LNCAP (cell line): ENCODE measurements around the gene DAB2.

Experiments
- TF ChIP-seq, protein P1 (sequence below): fragments of 450-650 bp; IDR thresholded peaks from 2 replicates; pipeline ENCODE4 v1.5.1; 2017; ENCODE audit warnings: mild to moderate bottlenecking

DAB2 gene

GRCh38 chr5:39328731-39329130 lies 96.0 kb downstream of the DAB2 start:
- TF ChIP-seq, protein P1, sequence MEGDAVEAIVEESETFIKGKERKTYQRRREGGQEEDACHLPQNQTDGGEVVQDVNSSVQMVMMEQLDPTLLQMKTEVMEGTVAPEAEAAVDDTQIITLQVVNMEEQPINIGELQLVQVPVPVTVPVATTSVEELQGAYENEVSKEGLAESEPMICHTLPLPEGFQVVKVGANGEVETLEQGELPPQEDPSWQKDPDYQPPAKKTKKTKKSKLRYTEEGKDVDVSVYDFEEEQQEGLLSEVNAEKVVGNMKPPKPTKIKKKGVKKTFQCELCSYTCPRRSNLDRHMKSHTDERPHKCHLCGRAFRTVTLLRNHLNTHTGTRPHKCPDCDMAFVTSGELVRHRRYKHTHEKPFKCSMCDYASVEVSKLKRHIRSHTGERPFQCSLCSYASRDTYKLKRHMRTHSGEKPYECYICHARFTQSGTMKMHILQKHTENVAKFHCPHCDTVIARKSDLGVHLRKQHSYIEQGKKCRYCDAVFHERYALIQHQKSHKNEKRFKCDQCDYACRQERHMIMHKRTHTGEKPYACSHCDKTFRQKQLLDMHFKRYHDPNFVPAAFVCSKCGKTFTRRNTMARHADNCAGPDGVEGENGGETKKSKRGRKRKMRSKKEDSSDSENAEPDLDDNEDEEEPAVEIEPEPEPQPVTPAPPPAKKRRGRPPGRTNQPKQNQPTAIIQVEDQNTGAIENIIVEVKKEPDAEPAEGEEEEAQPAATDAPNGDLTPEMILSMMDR, result no peak

GRCh38 chr5:39323542-39323941 lies 101.2 kb downstream of the DAB2 start:
- TF ChIP-seq, protein P1, result no peak
